Liver (tissue), 9 donors: ENCODE results near the gene PHLPP1. TPM values are rescaled to one million over a fixed set of nuclear protein-coding genes. Genes with fewer than 3 reads are reported as not detected.
A peak's percentile ranks its signal among the peaks of the same experiment; 100 is the strongest.

Experiments
- DNase-seq: peaks from one replicate; pipeline ENCODE4 v3.0.0-alpha.2; 2017; ENCODE audit warnings: low spot score
- H3K27ac ChIP-seq, 2 donors: one replicate each; pipeline ENCODE4 v1.7.0; 2013; ENCODE audit warnings: inconsistent platforms in 2 of 2, low read length in 2 of 2, control low read depth in 1 of 2, low read depth in 1 of 2, mild to moderate bottlenecking in 1 of 2
- H3K27me3 ChIP-seq, 4 donors: one replicate each; pipeline versions ENCODE4 v1.6.1 to v1.7.0; 2013; ENCODE audit warnings: low read length in 3 of 4, inconsistent platforms in 1 of 4, mild to moderate bottlenecking in 1 of 4, moderate library complexity in 1 of 4; ENCODE audit not compliant: control insufficient read depth in 4 of 4, insufficient read depth in 4 of 4
- H3K36me3 ChIP-seq, 4 donors: one replicate each; pipeline versions ENCODE4 v1.6.1 to v1.7.0; 2013; ENCODE audit warnings: low read length in 3 of 4, mild to moderate bottlenecking in 3 of 4, low read depth in 1 of 4, moderate library complexity in 1 of 4; ENCODE audit not compliant: control insufficient read depth in 4 of 4, insufficient read depth in 3 of 4
- H3K4me1 ChIP-seq, 4 donors: one replicate each; pipeline versions ENCODE4 v1.6.1 to v1.7.0; 2013; ENCODE audit warnings: low read length in 3 of 4, mild to moderate bottlenecking in 3 of 4, moderate library complexity in 1 of 4; ENCODE audit not compliant: control insufficient read depth in 4 of 4, insufficient read depth in 4 of 4
- H3K4me3 ChIP-seq, 3 donors: one replicate each; pipeline versions ENCODE4 v1.6.1 to v1.7.0; 2013; ENCODE audit warnings: low read length in 3 of 3, control low read depth in 1 of 3, low read depth in 1 of 3, mild to moderate bottlenecking in 1 of 3
- H3K9ac ChIP-seq, 2 donors: one replicate each; pipeline ENCODE4 v1.7.0; 2013; ENCODE audit warnings: low read length in 2 of 2, mild to moderate bottlenecking in 2 of 2, moderate library complexity in 2 of 2, control low read depth in 1 of 2, low read depth in 1 of 2
- H3K9me3 ChIP-seq, 4 donors: one replicate each; pipeline versions ENCODE4 v1.6.1 to v1.7.0; 2013; ENCODE audit warnings: low read length in 3 of 4; ENCODE audit not compliant: control insufficient read depth in 4 of 4
- EGR1 ChIP-seq, 2 donors: IDR thresholded peaks; 2 replicates each; pipeline ENCODE4 v1.6.1; 2016 to 2018; ENCODE audit warnings: antibody characterized with exemption in 2 of 2, low read depth in 2 of 2
- FOXA1 ChIP-seq: IDR thresholded peaks from 2 replicates; pipeline ENCODE4 v1.6.1; 2016; ENCODE audit warnings: antibody characterized with exemption
- FOXA2 ChIP-seq: IDR thresholded peaks from 2 replicates; pipeline ENCODE4 v1.6.1; 2016; ENCODE audit warnings: antibody characterized with exemption
- GABPA ChIP-seq, 2 donors: IDR thresholded peaks in 1 of 2; conservative IDR thresholded peaks in 1 of 2; 2 replicates each; pipeline ENCODE4 v1.6.1; 2016; ENCODE audit warnings: antibody characterized with exemption in 2 of 2, mild to moderate bottlenecking in 1 of 2, moderate library complexity in 1 of 2
- HNF4A ChIP-seq, 2 donors: conservative IDR thresholded peaks; 2 replicates each; pipeline ENCODE4 v1.6.1; 2016; ENCODE audit warnings: antibody characterized with exemption in 2 of 2, mild to moderate bottlenecking in 2 of 2
- HNF4G ChIP-seq: IDR thresholded peaks from 2 replicates; pipeline ENCODE4 v1.6.1; 2016; ENCODE audit warnings: antibody characterized with exemption
- JUND ChIP-seq, 2 donors: IDR thresholded peaks; 2 replicates each; pipeline ENCODE4 v1.6.1; 2016; ENCODE audit warnings: antibody characterized with exemption in 2 of 2
- NR2F2 ChIP-seq: IDR thresholded peaks from 2 replicates; pipeline ENCODE4 v1.6.1; 2016; ENCODE audit warnings: antibody characterized with exemption
- RAD21 ChIP-seq, 2 donors: IDR thresholded peaks; 2 replicates each; pipeline ENCODE4 v1.6.1; 2016; ENCODE audit warnings: antibody characterized with exemption in 2 of 2, mild to moderate bottlenecking in 2 of 2
- REST ChIP-seq: IDR thresholded peaks from 2 replicates; pipeline ENCODE4 v1.6.1; 2016; ENCODE audit warnings: antibody characterized with exemption, mild to moderate bottlenecking
- RXRA ChIP-seq, 2 donors: IDR thresholded peaks; 2 replicates each; pipeline ENCODE4 v1.6.1; 2017 to 2018; ENCODE audit warnings: antibody characterized with exemption in 2 of 2, mild to moderate bottlenecking in 1 of 2
- SP1 ChIP-seq: IDR thresholded peaks from 2 replicates; pipeline ENCODE4 v1.6.1; 2018; ENCODE audit warnings: antibody characterized with exemption, mild to moderate bottlenecking
- TAF1 ChIP-seq: conservative IDR thresholded peaks from 2 replicates; pipeline ENCODE4 v1.6.1; 2016; ENCODE audit warnings: antibody characterized with exemption, mild to moderate bottlenecking
- YY1 ChIP-seq: IDR thresholded peaks from 2 replicates; pipeline ENCODE4 v1.6.1; 2016; ENCODE audit warnings: antibody characterized with exemption, mild to moderate bottlenecking
- ZBTB33 ChIP-seq: IDR thresholded peaks from 2 replicates; pipeline ENCODE4 v1.6.1; 2016; ENCODE audit warnings: antibody characterized with exemption
- WGBS: extraction: QIAGEN DNeasy Blood & Tissue Kit; methylation state at CpG from one replicate; pipeline ENCODE4 v1.1.7; 2013; 5-methylcytosine and 5-hydroxymethylcytosine counted together
- polyA plus RNA-seq, 2 donors: library from polyadenylated mRNA; stranded (reverse) in 1 of 2; unstranded in 1 of 2; fragments of 200-250 nt in 1 of 2; fragments of >200 nt in 1 of 2; fragmentation: Nextera tagmentation in 1 of 2; extraction: Ambion mirVana in 1 of 2; gene quantifications; one replicate each; pipeline versions ENCODE4 v1.2.1 to v1.2.3, GENCODE V29; 2013 to 2015
- total RNA-seq, 2 donors: library from RNA; depleted of rRNA; stranded (reverse); fragments of >200 nt; gene quantifications; one replicate each; pipeline ENCODE4 v1.2.3, GENCODE V29; 2014
- TF ChIP-seq, protein P1 (sequence below): IDR thresholded peaks from 2 replicates; pipeline ENCODE4 v1.6.1; 2016; ENCODE audit warnings: antibody characterized with exemption
- TF ChIP-seq, protein P2 (sequence below): IDR thresholded peaks from 2 replicates; pipeline ENCODE4 v1.6.1; 2016; ENCODE audit warnings: antibody characterized with exemption
- TF ChIP-seq, protein P3 (sequence below): fragments of 150-350 bp; IDR thresholded peaks from 2 replicates; pipeline ENCODE4 v1.5.1; 2017; ENCODE audit warnings: improper control_type of control experiment, low read depth, low read length; ENCODE audit not compliant: missing input control
- donor health status: healthy.
- donor health status: healthy.
- donor health status: healthy.
- donor health status: healthy.
- donor health status: healthy.

PHLPP1 gene
- total and polyA plus RNA-seq, 4 donors: 4.2 to 14.5 (median 8.6) TPM

DNA sequence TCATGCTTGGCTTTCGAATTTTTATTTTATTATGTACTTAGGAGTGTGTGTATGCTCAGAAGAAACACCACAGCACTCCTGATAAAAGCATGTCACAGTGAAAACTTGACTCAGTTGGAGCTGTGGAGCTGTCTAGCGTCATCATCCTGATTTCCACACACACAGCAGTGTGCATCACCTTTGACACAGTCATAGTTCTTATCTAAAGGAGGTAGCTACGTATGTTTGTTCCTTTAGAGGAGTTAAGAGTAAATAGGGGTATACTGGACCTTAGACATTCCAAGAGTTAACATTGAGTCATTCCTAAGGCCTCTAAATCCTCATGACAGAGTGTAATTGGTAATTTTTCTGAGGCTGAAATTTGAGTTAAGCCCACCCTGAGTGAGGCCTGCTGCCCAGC, 96.9 kb downstream of the PHLPP1 start:
- peaks cover 0 to 5% (median 3%) of the 10 kb centered on the region in 4 donors for H3K4me1 ChIP-seq
- no peak overlapping the region for H3K9ac ChIP-seq
- no peak for DNase-seq
- H3K9me3 ChIP-seq: no peaks in the 10 kb centered on the region
- no peaks in the 10 kb centered on the region for H3K27me3 ChIP-seq
- peak overlapping the region in 1 of 2 donors; percentile 10 for H3K27ac ChIP-seq
- TF ChIP-seq REST (no peak), SP1 (no peak), RXRA (IDR thresholded peaks at IDR 0.05) (peak in 1 of 2 donors; percentile 24), FOXA1 (no peak), HNF4A (conservative IDR thresholded peaks at IDR 0.05) (peak in 1 of 2 donors; percentile 10), TAF1 (no peak), RAD21 (IDR thresholded peaks at IDR 0.05) (no peak)
- H3K36me3 ChIP-seq: no peaks in the 10 kb centered on the region
- H3K4me3 ChIP-seq: no peak overlapping the region
- 48% methylated on average over 3 of the region's 3 CpGs for WGBS

DNA sequence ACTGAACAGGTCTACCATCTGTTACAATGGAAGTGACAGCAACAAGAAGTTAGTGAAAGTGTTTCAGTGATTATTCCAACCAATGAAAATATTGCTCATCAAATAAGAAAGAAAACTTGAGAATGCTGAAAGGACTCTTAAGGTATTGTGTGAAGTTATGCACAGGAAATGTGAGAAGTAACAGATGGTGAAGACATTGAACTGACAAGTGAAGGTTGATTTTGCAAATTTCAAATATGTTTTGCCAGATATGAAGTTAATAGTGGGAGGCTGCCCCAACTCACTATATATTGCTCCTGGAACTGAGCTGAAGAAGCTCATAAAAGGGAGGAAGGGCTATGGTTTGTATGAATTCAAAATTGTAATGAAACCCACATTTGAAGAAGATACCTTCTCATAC, 97.5 kb downstream of the PHLPP1 start:
- Histone ChIP-seq H3K27me3 (no peaks in the 10 kb centered on the region), H3K4me1 (peaks cover 0 to 5% (median 3%) of the 10 kb centered on the region in 4 donors), H3K9ac (no peak overlapping the region), H3K27ac (no peak overlapping the region), H3K36me3 (no peaks in the 10 kb centered on the region), H3K4me3 (no peak overlapping the region), H3K9me3 (no peaks in the 10 kb centered on the region)
- TF ChIP-seq HNF4G: no peak
- no peak for TF ChIP-seq JUND (IDR thresholded peaks at IDR 0.05)
- TF ChIP-seq EGR1 (IDR thresholded peaks at IDR 0.05; ENCODE audit: low read depth in 2 of 2): no peak
- TF ChIP-seq REST: no peak
- no peak for TF ChIP-seq ZBTB33
- TF ChIP-seq GABPA (IDR thresholded peaks at IDR 0.05 in 1 of 2, conservative IDR thresholded peaks at IDR 0.05 in 1 of 2): no peak
- TF ChIP-seq FOXA1: no peak
- TF ChIP-seq TAF1: no peak
- TF ChIP-seq, protein P1, sequence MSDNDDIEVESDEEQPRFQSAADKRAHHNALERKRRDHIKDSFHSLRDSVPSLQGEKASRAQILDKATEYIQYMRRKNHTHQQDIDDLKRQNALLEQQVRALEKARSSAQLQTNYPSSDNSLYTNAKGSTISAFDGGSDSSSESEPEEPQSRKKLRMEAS: no peak
- TF ChIP-seq NR2F2: no peak
- TF ChIP-seq, protein P2, sequence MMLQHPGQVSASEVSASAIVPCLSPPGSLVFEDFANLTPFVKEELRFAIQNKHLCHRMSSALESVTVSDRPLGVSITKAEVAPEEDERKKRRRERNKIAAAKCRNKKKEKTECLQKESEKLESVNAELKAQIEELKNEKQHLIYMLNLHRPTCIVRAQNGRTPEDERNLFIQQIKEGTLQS: no peak
- no peak for TF ChIP-seq RAD21 (IDR thresholded peaks at IDR 0.05)
- TF ChIP-seq, protein P3, sequence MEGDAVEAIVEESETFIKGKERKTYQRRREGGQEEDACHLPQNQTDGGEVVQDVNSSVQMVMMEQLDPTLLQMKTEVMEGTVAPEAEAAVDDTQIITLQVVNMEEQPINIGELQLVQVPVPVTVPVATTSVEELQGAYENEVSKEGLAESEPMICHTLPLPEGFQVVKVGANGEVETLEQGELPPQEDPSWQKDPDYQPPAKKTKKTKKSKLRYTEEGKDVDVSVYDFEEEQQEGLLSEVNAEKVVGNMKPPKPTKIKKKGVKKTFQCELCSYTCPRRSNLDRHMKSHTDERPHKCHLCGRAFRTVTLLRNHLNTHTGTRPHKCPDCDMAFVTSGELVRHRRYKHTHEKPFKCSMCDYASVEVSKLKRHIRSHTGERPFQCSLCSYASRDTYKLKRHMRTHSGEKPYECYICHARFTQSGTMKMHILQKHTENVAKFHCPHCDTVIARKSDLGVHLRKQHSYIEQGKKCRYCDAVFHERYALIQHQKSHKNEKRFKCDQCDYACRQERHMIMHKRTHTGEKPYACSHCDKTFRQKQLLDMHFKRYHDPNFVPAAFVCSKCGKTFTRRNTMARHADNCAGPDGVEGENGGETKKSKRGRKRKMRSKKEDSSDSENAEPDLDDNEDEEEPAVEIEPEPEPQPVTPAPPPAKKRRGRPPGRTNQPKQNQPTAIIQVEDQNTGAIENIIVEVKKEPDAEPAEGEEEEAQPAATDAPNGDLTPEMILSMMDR: no peak
- no peak for TF ChIP-seq RXRA (IDR thresholded peaks at IDR 0.05)
- no peak for TF ChIP-seq YY1
- TF ChIP-seq HNF4A (conservative IDR thresholded peaks at IDR 0.05): no peak
- no peak for TF ChIP-seq SP1
- no peak for TF ChIP-seq FOXA2
- no peak for DNase-seq
